Vagina (tissue), 2 donors: ENCODE results near the gene PNCK. TPM values are rescaled to one million over a fixed set of nuclear protein-coding genes. Genes with fewer than 3 reads are reported as not detected.

Source experiments
- DNase-seq, 2 donors: peaks; one replicate each; pipeline ENCODE4 v3.0.0-alpha.2; 2017; ENCODE audit errors: extremely low spot score in 2 of 2
- H3K27ac ChIP-seq: fragments of 200-600 bp; sonication (generic); one replicate; pipeline ENCODE4 v1.5.1; 2019
- H3K27me3 ChIP-seq: fragments of 200-600 bp; sonication (generic); one replicate; pipeline ENCODE4 v1.5.1; 2019
- H3K36me3 ChIP-seq, 2 donors: fragments of 200-600 bp; sonication (generic); one replicate each; pipeline ENCODE4 v1.5.1; 2017 to 2019
- H3K4me1 ChIP-seq: fragments of 200-600 bp; sonication (generic); one replicate; pipeline ENCODE4 v1.5.1; 2019
- H3K4me3 ChIP-seq, 2 donors: fragments of 200-600 bp; sonication (generic); 1 replicate in 1 of 2; 2 replicates in 1 of 2; pipeline ENCODE4 v1.5.1; 2016 to 2019
- H3K9me3 ChIP-seq: fragments of 200-600 bp; sonication (generic); one replicate; pipeline ENCODE4 v1.5.1; 2019
- CTCF ChIP-seq, 3 experiments: fragments of 450-650 bp in 2 of 3; fragments of 200-600 bp in 1 of 3; sonication (generic) in 1 of 3; IDR thresholded peaks; one replicate each; pipeline ENCODE4 v1.5.1; 2017 to 2019; ENCODE audit warnings: antibody characterized with exemption in 3 of 3, mild to moderate bottlenecking in 2 of 3, moderate library complexity in 2 of 3
- POLR2A ChIP-seq, 2 donors: fragments of 450-650 bp; IDR thresholded peaks; one replicate each; pipeline ENCODE4 v1.6.1; 2017; ENCODE audit warnings: antibody characterized with exemption in 2 of 2, mild to moderate bottlenecking in 2 of 2, moderate library complexity in 2 of 2
- POLR2AphosphoS5 ChIP-seq, 2 donors: sonication (generic); formaldehyde crosslinking; IDR thresholded peaks; one replicate each; pipeline ENCODE4 v1.9.0; 2017; ENCODE audit warnings: antibody characterized with exemption in 2 of 2, mild to moderate bottlenecking in 2 of 2, low read depth in 1 of 2; ENCODE audit not compliant: insufficient read depth in 1 of 2
- intact Hi-C: fragments of 100-400 bp; cut with DNase I; formaldehyde crosslinking; loops from one replicate; pipeline ENCODE4 v1.15.1; 2023
- total RNA-seq: library from RNA; depleted of rRNA; stranded (reverse); fragments of >200 nt; gene quantifications from one replicate; pipeline ENCODE4 v1.2.3, GENCODE V29; 2016

Gene PNCK
- total RNA-seq, 1 donor from 2014 or later, result 9.3 TPM

DNA sequence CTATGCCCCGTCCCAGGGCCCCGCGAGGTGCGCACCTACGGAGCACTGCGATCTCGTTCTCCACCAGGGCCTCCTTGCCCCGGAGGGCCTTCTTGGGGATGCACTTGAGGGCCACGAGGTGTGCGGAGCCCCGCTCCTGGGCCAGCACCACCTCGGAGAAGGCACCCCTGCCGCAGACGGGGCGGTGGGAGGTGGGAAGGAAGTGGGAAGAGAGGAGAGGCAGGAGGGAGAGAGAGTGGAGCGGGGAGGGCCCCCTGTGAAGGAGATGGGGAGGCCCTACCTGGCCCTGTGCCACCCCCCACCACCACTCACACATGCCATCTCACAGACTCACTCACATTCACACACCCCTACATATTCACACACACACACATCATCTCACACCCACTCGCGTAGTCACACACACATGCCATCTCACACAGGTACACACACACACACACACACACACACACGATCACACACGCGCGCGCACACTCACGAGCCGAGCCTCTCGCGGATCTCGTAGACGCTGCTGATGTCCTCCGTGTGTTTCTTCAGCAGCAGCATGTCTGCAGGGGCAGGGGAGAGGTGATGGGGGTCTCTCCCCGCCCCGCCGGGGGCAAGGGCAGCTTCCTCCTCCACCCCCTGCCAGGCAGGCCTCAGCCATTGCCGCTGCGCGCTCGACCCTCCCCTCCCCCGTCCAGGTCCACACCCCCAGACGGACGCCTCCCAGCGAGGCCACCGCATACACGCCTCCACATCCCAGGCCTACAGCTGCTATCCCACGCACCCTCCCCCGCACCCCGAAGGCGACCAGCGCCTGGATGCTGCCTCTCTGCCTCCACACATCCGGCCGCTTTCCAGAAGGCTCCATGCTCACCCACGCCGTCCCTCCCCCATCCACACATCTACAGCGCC, 834 bp downstream of the PNCK start:
- peaks cover 4% of the 10 kb centered on the region for H3K4me1 ChIP-seq
- no peaks in the 10 kb centered on the region for H3K36me3 ChIP-seq
- no peaks in the 10 kb centered on the region for H3K9me3 ChIP-seq
- no peak overlapping the region for H3K27ac ChIP-seq
- DNase-seq, result no peak
- no peaks in the 10 kb centered on the region for H3K27me3 ChIP-seq
- TF ChIP-seq CTCF (IDR thresholded peaks at IDR 0.05) (no peak), POLR2AphosphoS5 (IDR thresholded peaks at IDR 0.05; ENCODE audit: insufficient read depth in 1 of 2, low read depth in 1 of 2) (no peak), POLR2A (IDR thresholded peaks at IDR 0.05) (no peak)
- H3K4me3 ChIP-seq, result no peak overlapping the region
- intact Hi-C loops, result loop anchor here (10.0 kb wide), 1 partner anchor 118 kb away; no protein-coding TSS in a partner anchor

DNA sequence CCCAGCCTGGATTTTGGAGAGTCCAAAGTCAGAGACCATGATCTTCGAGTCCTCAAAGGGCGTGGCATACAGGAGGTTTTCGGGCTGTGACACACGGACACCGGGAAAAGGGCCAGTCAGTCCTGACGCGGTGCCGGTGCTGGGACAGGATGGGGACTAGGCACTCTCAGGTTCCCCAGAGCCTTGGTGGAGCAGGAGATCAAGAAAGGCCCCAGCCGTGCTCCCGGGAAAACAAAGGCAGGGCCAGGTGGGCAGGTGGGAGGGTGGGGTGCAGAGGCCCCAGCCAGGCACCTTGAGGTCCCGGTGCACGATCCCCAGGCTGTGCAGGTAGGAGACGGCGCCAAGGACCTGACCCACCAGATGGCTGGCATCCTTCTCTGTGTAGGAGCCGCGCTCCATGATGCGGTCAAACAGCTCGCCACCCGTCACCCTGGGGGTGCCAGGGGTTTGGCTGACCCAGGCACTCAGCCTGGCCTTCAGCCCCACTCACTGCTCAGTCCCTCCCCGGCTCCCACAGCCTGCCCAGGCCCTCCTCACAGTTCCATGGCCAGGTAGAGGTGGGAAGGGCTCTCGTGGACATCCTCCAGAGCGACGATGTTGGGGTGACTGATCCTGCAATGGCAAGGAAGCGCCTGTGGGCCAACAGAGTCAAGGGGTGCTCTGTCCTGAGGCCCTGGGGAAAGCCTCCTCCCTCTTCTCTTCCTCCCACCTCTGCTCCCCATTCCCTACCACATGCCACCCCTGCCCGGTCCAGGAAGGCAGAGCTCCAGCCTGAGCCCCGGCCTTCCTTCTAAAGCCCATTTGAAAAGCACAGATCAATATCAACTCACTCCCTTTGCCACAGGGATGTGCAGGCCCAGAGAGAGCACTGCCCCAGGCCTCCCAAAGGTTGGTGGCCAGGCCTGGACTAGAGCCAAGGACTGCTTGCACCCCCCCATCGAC, 1.8 kb downstream of the PNCK start:
- Histone ChIP-seq H3K27ac (no peak overlapping the region), H3K4me3 (no peak overlapping the region), H3K27me3 (no peaks in the 10 kb centered on the region), H3K4me1 (peaks cover 4% of the 10 kb centered on the region), H3K9me3 (no peaks in the 10 kb centered on the region), H3K36me3 (no peaks in the 10 kb centered on the region)
- DNase-seq, result no peak
- intact Hi-C loops, result loop anchor here (10.0 kb wide), 1 partner anchor 117 kb away; no protein-coding TSS in a partner anchor
- no peak for TF ChIP-seq POLR2A (IDR thresholded peaks at IDR 0.05)
- TF ChIP-seq CTCF (IDR thresholded peaks at IDR 0.05), result no peak
- TF ChIP-seq POLR2AphosphoS5 (IDR thresholded peaks at IDR 0.05; ENCODE audit: insufficient read depth in 1 of 2, low read depth in 1 of 2), result no peak

DNA sequence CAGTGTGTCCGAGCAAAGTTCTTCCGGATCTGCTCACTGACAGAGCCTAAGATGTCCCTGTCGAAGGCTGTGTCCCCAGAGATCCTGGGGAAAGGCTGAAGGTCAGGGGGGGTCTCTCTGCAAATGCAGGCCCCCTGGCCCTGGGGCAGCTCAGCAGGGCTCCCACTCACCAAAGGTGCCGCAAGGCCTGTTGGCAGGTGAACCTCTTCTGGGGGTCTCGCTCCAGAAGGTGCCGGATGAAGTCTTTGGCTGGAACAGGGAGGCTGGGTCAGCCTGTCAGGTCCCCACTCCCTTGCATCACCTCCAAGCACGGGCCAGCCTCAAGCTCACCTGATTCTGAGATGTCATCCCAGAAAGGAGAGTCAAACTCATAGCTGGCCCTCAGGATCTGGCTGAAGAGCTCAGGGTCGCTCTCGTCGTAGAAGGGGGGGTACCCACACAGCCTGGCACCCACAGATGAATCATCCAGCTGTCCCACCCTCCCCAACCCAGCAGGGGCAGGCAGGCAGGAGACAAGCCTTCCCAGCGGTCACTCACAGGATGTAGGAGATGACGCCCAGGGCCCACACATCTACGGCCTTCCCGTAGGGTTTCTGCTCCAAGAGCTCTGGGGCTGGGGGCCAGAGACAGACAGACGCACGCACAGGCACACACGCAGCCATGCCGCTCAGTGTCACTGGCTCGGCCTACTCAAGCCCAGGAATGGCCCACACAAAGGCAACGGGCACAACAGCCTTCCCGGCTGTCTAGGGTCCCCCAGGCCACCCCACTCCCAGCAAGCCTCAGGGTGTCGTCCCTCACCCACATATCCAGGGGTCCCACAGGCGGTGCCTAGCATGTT, 2.6 kb downstream of the PNCK start:
- Histone ChIP-seq H3K27me3 (no peaks in the 10 kb centered on the region), H3K4me1 (peaks cover 4% of the 10 kb centered on the region), H3K4me3 (no peak overlapping the region), H3K27ac (no peak overlapping the region), H3K36me3 (no peaks in the 10 kb centered on the region), H3K9me3 (no peaks in the 10 kb centered on the region)
- no peak for TF ChIP-seq POLR2A (IDR thresholded peaks at IDR 0.05)
- TF ChIP-seq CTCF (IDR thresholded peaks at IDR 0.05), result no peak
- no peak for TF ChIP-seq POLR2AphosphoS5 (IDR thresholded peaks at IDR 0.05; ENCODE audit: insufficient read depth in 1 of 2, low read depth in 1 of 2)
- intact Hi-C loops, result loop anchor here (10.0 kb wide), 1 partner anchor 116 kb away; no protein-coding TSS in a partner anchor
- DNase-seq, result no peak

- no peak overlapping the region for H3K27ac ChIP-seq
- DNase-seq, result peak in 1 of 2 donors; percentile 96
- H3K4me1 ChIP-seq, result peaks cover 4% of the 10 kb centered on the region
- H3K4me3 ChIP-seq, result no peak overlapping the region
- intact Hi-C loops, result loop anchor here (10.0 kb wide), 2 partner anchors 115 to 725 kb away; no protein-coding TSS in a partner anchor
- no peaks in the 10 kb centered on the region for H3K27me3 ChIP-seq
- H3K36me3 ChIP-seq, result no peaks in the 10 kb centered on the region
- H3K9me3 ChIP-seq, result no peaks in the 10 kb centered on the region
- TF ChIP-seq POLR2AphosphoS5 (IDR thresholded peaks at IDR 0.05; ENCODE audit: insufficient read depth in 1 of 2, low read depth in 1 of 2) (no peak), CTCF (IDR thresholded peaks at IDR 0.05) (no peak)
Observed at GRCh38 chrX:153669901-153670731, 3.5 kb downstream of the PNCK start.
